OCI-LY7 (cell line): ENCODE measurements around the gene TSPAN6. TPM values are rescaled to one million over a fixed set of nuclear protein-coding genes. Genes with fewer than 3 reads are reported as not detected.

Source experiments
- BruUV-seq: library from RNA; stranded (reverse); fragments of 400-500 nt; replicated peaks from 2 replicates; lab custom pipeline; 2021; lab: Mats Ljungman, UMichigan
- CTCF ChIA-PET: fragments of 300-600 bp; sonication (Branson Sonifier 250); formaldehyde crosslinking; loops from one replicate; lab custom pipeline; 2022; ENCODE audit warnings: antibody characterized with exemption; ENCODE audit not compliant: unreplicated experiment; lab: Charles Lee
- POLR2A ChIA-PET: fragments of 300-600 bp; sonication (Branson Sonifier 250); formaldehyde crosslinking; loops from one replicate; lab custom pipeline; 2022; ENCODE audit warnings: antibody characterized with exemption; lab: Charles Lee
- DNase-seq: peaks from one replicate; pipeline ENCODE4 v3.0.0-alpha.2; 2015; ENCODE audit warnings: low spot score
- H2AFZ ChIP-seq: fragments of 200-600 bp; sonication (generic), shearing (Covaris generic); 2 replicates; pipeline ENCODE4 v1.6.1; 2014; ENCODE audit warnings: mild to moderate bottlenecking, antibody characterized with exemption, low read length, moderate library complexity
- H3K27ac ChIP-seq: fragments of 200-600 bp; sonication (generic); 2 replicates; pipeline ENCODE4 v1.5.1; 2014; ENCODE audit warnings: mixed run types, low read depth, mild to moderate bottlenecking, moderate library complexity, low read length, inconsistent platforms; ENCODE audit not compliant: poor library complexity, severe bottlenecking
- H3K36me3 ChIP-seq: fragments of 200-600 bp; sonication (generic); 2 replicates; pipeline ENCODE4 v1.6.1; 2014; ENCODE audit warnings: mild to moderate bottlenecking, antibody characterized with exemption, low read length, moderate library complexity, mixed read lengths; ENCODE audit not compliant: insufficient read depth
- H3K4me1 ChIP-seq: fragments of 200-600 bp; sonication (generic); 2 replicates; pipeline ENCODE4 v1.5.1; 2014; ENCODE audit warnings: mild to moderate bottlenecking, low read length; ENCODE audit not compliant: insufficient read depth, poor library complexity, severe bottlenecking
- H3K4me2 ChIP-seq: fragments of 200-600 bp; sonication (generic); 2 replicates; pipeline ENCODE4 v1.6.1; 2014; ENCODE audit warnings: mild to moderate bottlenecking, low read length
- H3K4me3 ChIP-seq: fragments of 200-600 bp; sonication (generic); 2 replicates; pipeline ENCODE4 v1.5.1; 2014; ENCODE audit warnings: mild to moderate bottlenecking, low read depth, low read length; ENCODE audit not compliant: poor library complexity, severe bottlenecking
- H3K79me2 ChIP-seq: fragments of 200-600 bp; sonication (generic); 2 replicates; pipeline ENCODE4 v1.6.1; 2016; ENCODE audit warnings: low read depth, mild to moderate bottlenecking, low read length, moderate library complexity, mixed read lengths; ENCODE audit not compliant: insufficient read depth
- H3K9me2 ChIP-seq: fragments of 200-600 bp; sonication (generic); 2 replicates; pipeline ENCODE4 v1.6.1; 2016; ENCODE audit warnings: mild to moderate bottlenecking, low read length, mixed read lengths; ENCODE audit not compliant: insufficient read depth
- H3K9me3 ChIP-seq: fragments of 200-600 bp; sonication (generic); 2 replicates; pipeline ENCODE4 v1.6.1; 2014; ENCODE audit warnings: mild to moderate bottlenecking, mixed run types, low read length, mixed read lengths
- H4K20me1 ChIP-seq: fragments of 200-600 bp; sonication (generic); 2 replicates; pipeline ENCODE4 v1.6.1; 2014; ENCODE audit warnings: mild to moderate bottlenecking, antibody characterized with exemption, low read length, moderate library complexity, mixed read lengths; ENCODE audit not compliant: insufficient read depth
- EZH2phosphoT487 ChIP-seq: fragments of 200-600 bp; sonication (generic); IDR thresholded peaks from 2 replicates; pipeline ENCODE4 v1.6.1; 2018; ENCODE audit warnings: low read depth, borderline replicate concordance, mild to moderate bottlenecking, mixed run types, antibody characterized with exemption, low read length, moderate library complexity, mixed read lengths
- intact Hi-C: fragments of 100-400 bp; cut with micrococcal nuclease; formaldehyde crosslinking; loops from one replicate; pipeline ENCODE4 v1.10.0; 2022; ENCODE audit not compliant: unreplicated experiment
- total RNA-seq, 2 experiments: library from RNA; depleted of rRNA in 1 of 2; stranded (reverse); fragments of >200 nt in 1 of 2; shearing (Covaris generic) in 1 of 2; gene quantifications; 2 replicates each; pipeline ENCODE4 v1.2.3, GENCODE V29; 2014 to 2022
- TF ChIP-seq, protein P1 (sequence below): fragments of 200-600 bp; sonication (generic); conservative IDR thresholded peaks from 2 replicates; pipeline ENCODE4 v1.5.1; 2014; ENCODE audit warnings: mild to moderate bottlenecking, antibody characterized with exemption, low read length, moderate library complexity, mixed read lengths

The TSPAN6 gene
- total RNA-seq, 2 experiments from 2014 or later, result not detected

- Histone ChIP-seq H3K9me2 (no peaks in the 10 kb centered on the region), H3K9me3 (no peaks in the 10 kb centered on the region), H3K36me3 (no peaks in the 10 kb centered on the region), H3K4me1 (no peaks in the 10 kb centered on the region), H3K27ac (no peak within 1 kb of the TSS), H3K79me2 (no peaks in the 10 kb centered on the region), H4K20me1 (no peaks in the 10 kb centered on the region), H3K4me2 (no peak within 1 kb of the TSS), H3K4me3 (no peak within 1 kb of the TSS), H2AFZ (no peak within 1 kb of the TSS)
- POLR2A ChIA-PET, result interaction anchor here (1.2 kb wide), 1 partner anchor 16 kb away, joined by 5 read pairs; no protein-coding TSS in a partner anchor
- intact Hi-C loops, result no loop called here
- no TSS peak for BruUV-seq
- DNase-seq, result no peak
- TF ChIP-seq, protein P1, sequence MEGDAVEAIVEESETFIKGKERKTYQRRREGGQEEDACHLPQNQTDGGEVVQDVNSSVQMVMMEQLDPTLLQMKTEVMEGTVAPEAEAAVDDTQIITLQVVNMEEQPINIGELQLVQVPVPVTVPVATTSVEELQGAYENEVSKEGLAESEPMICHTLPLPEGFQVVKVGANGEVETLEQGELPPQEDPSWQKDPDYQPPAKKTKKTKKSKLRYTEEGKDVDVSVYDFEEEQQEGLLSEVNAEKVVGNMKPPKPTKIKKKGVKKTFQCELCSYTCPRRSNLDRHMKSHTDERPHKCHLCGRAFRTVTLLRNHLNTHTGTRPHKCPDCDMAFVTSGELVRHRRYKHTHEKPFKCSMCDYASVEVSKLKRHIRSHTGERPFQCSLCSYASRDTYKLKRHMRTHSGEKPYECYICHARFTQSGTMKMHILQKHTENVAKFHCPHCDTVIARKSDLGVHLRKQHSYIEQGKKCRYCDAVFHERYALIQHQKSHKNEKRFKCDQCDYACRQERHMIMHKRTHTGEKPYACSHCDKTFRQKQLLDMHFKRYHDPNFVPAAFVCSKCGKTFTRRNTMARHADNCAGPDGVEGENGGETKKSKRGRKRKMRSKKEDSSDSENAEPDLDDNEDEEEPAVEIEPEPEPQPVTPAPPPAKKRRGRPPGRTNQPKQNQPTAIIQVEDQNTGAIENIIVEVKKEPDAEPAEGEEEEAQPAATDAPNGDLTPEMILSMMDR, result no peak
- TF ChIP-seq EZH2phosphoT487, result no peak
- CTCF ChIA-PET, result no interaction called here
These were observed 52.0 kb downstream of the TSPAN6 start, which contains the start of gene TNMD for GRCh38 chrX:100584611-100585010. TSS of gene TNMD (plus strand) at chrX:100584936. CDS start at chrX:100585019, 83 bp downstream.

Other genes starting within 250 kb of the TSPAN6 start
- gene PCDH19, start 226.5 kb downstream of the TSPAN6 start, total RNA-seq (2014; rRNA removed; shearing (Covaris generic)), result not detected in 2 replicates
- not detected in 2 replicates for gene PCDH19, start 226.5 kb downstream of the TSPAN6 start, total RNA-seq (2022)
- not detected in 2 replicates for gene TNMD, start 51.9 kb downstream of the TSPAN6 start, total RNA-seq (2014; rRNA removed; shearing (Covaris generic))
- not detected in 2 replicates for gene TNMD, start 51.9 kb downstream of the TSPAN6 start, total RNA-seq (2022)
- not detected in 2 replicates for gene SRPX2, start 7.4 kb upstream of the TSPAN6 start, total RNA-seq (2014; rRNA removed; shearing (Covaris generic))
- not detected in 2 replicates for gene SRPX2, start 7.4 kb upstream of the TSPAN6 start, total RNA-seq (2022)
- not detected in 2 replicates for gene SYTL4, start 95.3 kb upstream of the TSPAN6 start, total RNA-seq (2014; rRNA removed; shearing (Covaris generic))
- not detected in 2 replicates for gene SYTL4, start 95.3 kb upstream of the TSPAN6 start, total RNA-seq (2022)
- gene CSTF2, start 183.6 kb upstream of the TSPAN6 start, total RNA-seq (2014; rRNA removed; shearing (Covaris generic)), result 26.5 and 30.4 TPM in 2 replicates
- 30.0 and 32.6 TPM in 2 replicates for gene CSTF2, start 183.6 kb upstream of the TSPAN6 start, total RNA-seq (2022)
- gene NOX1, start 237.6 kb upstream of the TSPAN6 start, total RNA-seq (2014; rRNA removed; shearing (Covaris generic)), result 0.05 TPM in 1 of 2 replicates, not detected in the other
- not detected in 2 replicates for gene NOX1, start 237.6 kb upstream of the TSPAN6 start, total RNA-seq (2022)